NCI-H2081 (cell line): ENCODE measurements around the gene ARPP21.
A peak's percentile ranks its signal among the peaks of the same experiment; 100 is the strongest.

ENCODE experiments used
- DNase-seq, 2 experiments: peaks; one replicate each; lab custom pipeline; 2025; lab: John Stamatoyannopoulos, UW

ARPP21 gene

GRCh38 chr3:35737527-35737926 lies 98.2 kb downstream of the ARPP21 start:
- DNase-seq: no peak

GRCh38 chr3:35737934-35738706 lies 98.8 kb downstream of the ARPP21 start:
- DNase-seq: no peak

- no peak for DNase-seq
Measured at GRCh38 chr3:35739181-35739809, 100.0 kb downstream of the ARPP21 start.

- no peak for DNase-seq
Measured at GRCh38 chr3:35739964-35740527, 100.7 kb downstream of the ARPP21 start.

- no peak for DNase-seq
Measured at GRCh38 chr3:35743218-35743617, 103.9 kb downstream of the ARPP21 start.

GRCh38 chr3:35744419-35744818 lies 105.1 kb downstream of the ARPP21 start:
- DNase-seq: no peak

- DNase-seq: no peak
Measured at GRCh38 chr3:35745351-35745750, 106.0 kb downstream of the ARPP21 start.

- DNase-seq: no peak
Measured at GRCh38 chr3:35745802-35746484, 106.6 kb downstream of the ARPP21 start.

- DNase-seq: no peak
Measured at GRCh38 chr3:35746492-35746891, 107.2 kb downstream of the ARPP21 start.

GRCh38 chr3:35748144-35748543 lies 108.8 kb downstream of the ARPP21 start:
- no peak for DNase-seq

GRCh38 chr3:35751207-35751606 lies 111.9 kb downstream of the ARPP21 start:
- DNase-seq: no peak

GRCh38 chr3:35757991-35758757 lies 118.8 kb downstream of the ARPP21 start:
- DNase-seq: no peak

GRCh38 chr3:35760146-35760545 lies 120.8 kb downstream of the ARPP21 start:
- no peak for DNase-seq

GRCh38 chr3:35761311-35761710 lies 122.0 kb downstream of the ARPP21 start:
- DNase-seq: no peak

GRCh38 chr3:35772381-35773015 lies 133.2 kb downstream of the ARPP21 start:
- DNase-seq: peak in 1 of 2 experiments; percentile 14

GRCh38 chr3:35773417-35773816 lies 134.1 kb downstream of the ARPP21 start:
- DNase-seq: peak; percentile 19 to 59

- no peak for DNase-seq
Measured at GRCh38 chr3:35776346-35776745, 137.0 kb downstream of the ARPP21 start.

- no peak for DNase-seq
Measured at GRCh38 chr3:35777065-35777464, 137.7 kb downstream of the ARPP21 start.

GRCh38 chr3:35777563-35778554 lies 138.5 kb downstream of the ARPP21 start:
- DNase-seq: no peak

GRCh38 chr3:35779611-35780010 lies 140.3 kb downstream of the ARPP21 start:
- DNase-seq: no peak
